HG03196 (cell line): Measurements from ENCODE around the gene CBLB.

Experiments
- ATAC-seq: cut with Tn5 transposase; IDR thresholded peaks from one replicate; pipeline ENCODE4 v1.9.1; 2021; ENCODE audit not compliant: unreplicated experiment

CBLB gene

DNA sequence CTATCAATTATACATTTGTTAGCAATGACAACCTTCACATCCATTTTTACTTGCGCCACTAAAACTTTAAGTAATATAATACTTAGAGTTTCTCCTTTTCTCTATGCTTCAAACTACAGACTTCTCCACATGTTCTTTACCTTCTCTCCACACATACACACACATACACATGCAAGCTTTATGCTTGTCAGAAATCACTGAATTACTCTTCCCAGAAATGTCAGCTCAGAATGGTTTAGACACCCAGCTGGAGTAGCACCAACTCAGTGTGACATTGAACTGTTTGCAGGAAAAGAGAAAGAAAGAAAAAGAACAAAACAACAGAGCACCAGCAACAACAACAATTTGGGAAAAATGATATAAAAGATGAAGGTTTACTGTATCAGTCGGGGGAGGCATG, 20.9 kb downstream of the CBLB start:
- ATAC-seq, result no peak

DNA sequence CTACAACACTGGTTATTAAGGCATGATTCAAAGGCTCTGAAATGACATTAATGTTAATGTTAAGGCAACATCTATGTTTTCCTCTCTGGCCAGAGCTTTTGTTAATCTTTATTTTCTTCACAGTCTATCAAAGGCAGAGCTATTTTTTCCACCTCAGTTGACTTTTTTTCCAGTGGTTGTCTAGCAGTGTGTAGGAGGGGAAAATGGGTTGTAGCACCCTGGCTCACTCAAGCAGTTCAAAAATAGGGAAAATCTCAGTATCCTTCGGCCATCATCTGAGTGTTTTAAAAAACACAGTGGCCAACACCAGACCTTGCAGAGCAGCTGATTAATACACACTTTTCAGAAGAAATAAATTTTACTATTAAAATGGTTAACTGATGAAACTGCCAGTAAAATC, 21.4 kb downstream of the CBLB start:
- ATAC-seq, result no peak

DNA sequence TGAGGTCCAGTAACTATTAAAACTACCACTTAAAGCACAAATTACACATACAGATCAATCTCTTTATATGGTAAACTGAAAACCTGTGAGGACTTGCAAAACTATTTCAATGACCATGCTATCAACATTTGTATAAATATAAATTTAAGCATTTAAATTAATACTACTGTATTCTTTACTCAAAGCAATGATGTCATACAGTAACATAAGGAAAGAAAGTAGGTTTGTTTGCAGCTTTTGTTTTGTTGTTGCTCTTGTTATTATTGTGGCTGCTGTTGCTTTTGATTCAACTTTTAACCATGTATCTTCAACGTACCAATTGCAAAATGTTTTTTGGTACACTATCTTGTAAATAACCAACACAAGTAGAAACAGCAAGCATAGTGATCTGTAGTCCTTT, 22.0 kb downstream of the CBLB start:
- ATAC-seq, result no peak

DNA sequence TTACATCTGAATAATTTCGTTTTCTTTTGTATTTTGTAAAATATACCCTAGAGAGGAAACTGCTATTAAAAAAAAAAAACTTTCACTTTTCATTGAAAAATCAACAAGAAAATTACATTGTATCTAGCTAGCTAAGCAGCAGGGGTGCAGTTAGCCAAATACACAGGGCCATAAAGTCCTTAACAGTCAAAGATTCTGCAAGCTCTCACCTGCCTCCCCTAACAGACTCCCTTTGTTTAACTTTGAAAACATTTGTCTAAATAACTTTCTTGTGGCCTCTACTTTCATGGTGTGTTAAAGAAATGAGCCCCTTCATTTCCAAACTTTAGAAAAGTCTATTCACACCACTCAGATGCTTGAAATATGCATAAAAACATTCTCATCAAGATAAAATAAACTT, 23.3 kb downstream of the CBLB start:
- ATAC-seq, result no peak

GRCh38 chr3:105844704-105845103, 24.1 kb downstream of the CBLB start:
- no peak for ATAC-seq

- no peak for ATAC-seq
These were observed 24.8 kb downstream of the CBLB start for GRCh38 chr3:105843994-105844393.

GRCh38 chr3:105842943-105843342, 25.9 kb downstream of the CBLB start:
- ATAC-seq, result no peak

- ATAC-seq, result no peak
These were observed 26.4 kb downstream of the CBLB start for GRCh38 chr3:105842449-105842848.

DNA sequence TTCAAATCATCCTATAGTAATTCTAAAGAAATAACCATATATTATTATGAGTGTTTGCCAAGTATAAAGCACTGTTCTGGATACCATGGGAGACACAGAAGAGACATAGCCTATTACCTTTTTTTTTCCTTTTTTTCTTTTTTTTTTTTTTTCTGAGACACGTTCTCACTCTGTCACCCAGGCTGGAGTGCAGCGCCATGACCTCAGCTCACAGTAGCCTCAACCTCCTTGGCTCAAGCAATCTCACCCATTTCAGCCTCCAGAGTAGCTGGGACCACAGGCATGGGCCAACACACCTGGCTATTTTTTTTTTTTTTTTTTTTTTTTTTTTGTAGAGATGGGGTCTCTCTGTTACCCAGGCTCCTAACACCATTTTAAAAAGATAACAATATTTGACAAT, 30.9 kb downstream of the CBLB start:
- ATAC-seq, result no peak

DNA sequence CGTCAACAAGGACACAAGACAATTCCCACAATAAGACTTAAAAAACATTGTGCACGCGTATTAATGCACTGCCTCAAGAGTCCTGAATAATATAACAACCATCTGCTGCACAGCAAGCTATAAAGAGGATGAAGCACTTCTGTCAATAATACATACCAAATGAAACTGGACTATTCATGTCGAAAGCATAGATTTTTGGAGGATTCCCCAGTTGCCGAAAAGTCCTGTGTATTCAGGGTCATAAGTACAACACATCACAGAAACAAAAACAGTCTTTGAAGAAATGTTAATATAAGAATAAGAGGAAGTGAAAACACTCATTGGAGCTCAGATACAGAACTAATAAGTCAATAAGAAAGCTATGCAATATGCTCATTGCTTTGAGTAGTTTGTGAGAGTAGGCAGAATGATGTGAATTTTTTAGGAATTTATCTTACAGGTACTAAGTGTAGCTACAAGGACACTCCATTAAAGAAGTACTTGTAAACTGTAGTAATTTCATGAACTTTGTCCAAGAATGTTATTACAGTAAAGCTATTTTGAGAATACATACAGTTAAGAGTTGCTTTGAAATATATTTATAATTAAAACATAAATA, 31.6 kb downstream of the CBLB start:
- peak; percentile 94 for ATAC-seq

DNA sequence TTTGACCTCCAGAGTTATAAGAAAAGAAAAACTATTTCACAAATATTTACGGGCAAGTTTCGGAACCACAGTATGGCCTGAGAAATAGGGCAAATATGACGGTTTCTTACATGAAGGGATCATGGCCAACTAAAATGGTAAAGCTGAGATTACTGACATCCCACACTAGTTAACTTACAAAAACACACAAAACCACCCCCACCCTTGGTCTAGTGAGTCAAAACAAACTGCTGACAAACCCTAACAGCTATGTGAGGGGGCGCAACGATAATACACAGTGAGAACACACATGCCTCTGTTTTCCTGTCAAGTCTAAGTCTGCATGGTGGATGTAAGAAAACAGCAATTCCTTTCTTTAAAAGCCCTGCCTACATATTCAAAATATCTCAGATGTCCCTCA, 32.3 kb downstream of the CBLB start:
- no peak for ATAC-seq

- no peak for ATAC-seq
These were observed 33.2 kb downstream of the CBLB start for GRCh38 chr3:105835606-105836005.

GRCh38 chr3:105834768-105835167, 34.0 kb downstream of the CBLB start:
- ATAC-seq, result no peak

DNA sequence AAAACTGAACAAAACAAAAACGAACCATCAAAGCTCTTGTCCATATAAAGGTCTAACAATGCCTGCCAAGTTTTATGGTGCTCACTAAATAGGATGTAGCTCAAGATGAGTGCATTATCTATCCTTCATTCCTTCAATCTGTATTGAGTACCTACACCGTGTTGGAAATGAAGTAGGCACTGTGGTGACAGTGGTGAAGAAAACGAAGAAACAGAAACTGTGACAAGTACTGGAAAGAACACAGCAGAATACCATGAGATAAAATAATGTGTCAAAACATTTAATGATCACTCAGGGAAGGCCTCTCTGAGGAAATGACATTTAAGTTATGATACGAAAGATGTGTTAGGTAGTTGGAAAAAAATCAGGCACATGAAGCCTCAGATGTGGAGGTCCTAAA, 36.2 kb downstream of the CBLB start:
- ATAC-seq, result no peak

- no peak for ATAC-seq
These were observed 38.0 kb downstream of the CBLB start for GRCh38 chr3:105830836-105831235.

GRCh38 chr3:105829871-105830622, 38.8 kb downstream of the CBLB start:
- no peak for ATAC-seq

DNA sequence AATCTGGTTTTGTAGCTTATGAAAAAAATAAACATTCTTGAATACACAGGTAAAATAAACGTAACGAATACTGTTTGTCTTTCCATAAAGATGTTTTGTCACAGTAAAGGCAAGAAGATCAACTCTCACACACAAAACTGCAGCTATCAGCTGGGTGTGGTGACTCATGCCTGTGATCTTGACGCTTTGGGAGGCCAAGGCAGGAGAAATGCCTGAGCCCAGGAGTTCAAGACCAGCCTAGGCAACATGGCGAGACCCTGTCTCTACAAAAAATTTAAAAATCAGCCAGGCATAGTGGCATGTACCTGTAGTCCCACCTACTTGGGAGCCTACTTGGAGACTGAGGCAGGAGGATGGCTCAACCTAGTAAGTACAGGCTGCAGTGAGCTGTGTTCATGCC, 39.6 kb downstream of the CBLB start:
- ATAC-seq, result no peak

DNA sequence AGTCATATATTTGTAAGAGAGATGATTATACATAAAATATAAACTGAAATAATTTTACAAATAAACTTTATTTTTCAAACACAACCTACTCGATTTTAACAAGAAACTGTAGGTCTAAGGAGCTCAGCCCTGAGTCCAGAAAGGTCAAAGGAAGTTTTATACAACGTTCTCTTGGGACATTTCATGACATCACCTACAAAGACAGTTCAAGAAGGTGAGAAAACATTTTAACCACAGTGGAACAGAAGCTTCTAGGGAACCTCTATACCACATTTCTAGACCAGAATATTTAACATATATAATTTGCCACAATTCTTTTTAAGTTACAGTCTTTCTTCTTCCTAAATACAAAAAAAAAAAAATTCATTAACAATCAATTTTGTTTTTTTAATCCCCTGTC, 40.1 kb downstream of the CBLB start:
- no peak for ATAC-seq

GRCh38 chr3:105827959-105828358, 40.9 kb downstream of the CBLB start:
- ATAC-seq, result no peak

- ATAC-seq, result peak; percentile 63
These were observed 41.8 kb downstream of the CBLB start for GRCh38 chr3:105826778-105827634.

- no peak for ATAC-seq
These were observed 44.7 kb downstream of the CBLB start for GRCh38 chr3:105824129-105824528.
